ENCODE data around the gene AUTS2. TPM values are rescaled to one million over a fixed set of nuclear protein-coding genes. Genes with fewer than 3 reads are reported as not detected.

The AUTS2 gene
- total and polyA plus RNA-seq, 2 of the 8 experiments (the other 6 are each of a cell fraction or from before 2014, with no cell fraction given), result 25.9 to 101 TPM

GRCh38 chr7:70446448-70447143, 848.3 kb downstream of the AUTS2 start (continued):
- TF ChIP-seq CHD7 (IDR thresholded peaks at IDR 0.05; ENCODE audit: insufficient replicate concordance, low read length), result no peak
